ENCODE data around the gene OR10D3.
A peak's percentile ranks its signal among the peaks of the same experiment; 100 is the strongest.
"Not testable (repeated sequence)": the region's sequence is repeated elsewhere in the genome, so short reads cannot be mapped to it uniquely, and the experiment has no call there.

OR10D3 gene

DNA sequence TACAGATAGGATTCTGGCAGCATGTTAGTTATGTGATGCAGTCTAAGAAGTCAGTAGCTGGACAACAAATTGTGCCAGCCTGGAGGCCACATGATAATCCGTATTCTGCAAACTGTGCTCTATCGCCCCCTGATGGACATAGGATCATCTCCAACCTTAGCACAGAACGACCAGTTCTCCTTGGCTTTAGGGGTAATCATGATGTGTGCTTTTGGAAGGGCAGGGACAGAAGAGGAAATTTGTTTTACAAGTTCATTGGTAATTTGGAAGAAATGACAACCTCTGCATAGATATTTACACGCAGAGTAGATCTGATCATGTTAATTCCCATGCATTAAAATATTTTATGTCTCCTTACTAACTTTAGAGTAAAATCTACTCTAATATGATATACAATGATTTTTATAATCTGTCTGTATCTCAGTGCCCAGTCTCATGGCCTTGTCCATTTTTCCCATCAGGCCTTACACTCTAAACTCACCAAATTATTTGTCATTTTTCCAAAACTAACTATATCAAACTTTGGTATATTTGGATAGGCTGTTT lies 12.1 kb downstream of the OR10D3 start:
- FAIRE-seq = no peak

DNA sequence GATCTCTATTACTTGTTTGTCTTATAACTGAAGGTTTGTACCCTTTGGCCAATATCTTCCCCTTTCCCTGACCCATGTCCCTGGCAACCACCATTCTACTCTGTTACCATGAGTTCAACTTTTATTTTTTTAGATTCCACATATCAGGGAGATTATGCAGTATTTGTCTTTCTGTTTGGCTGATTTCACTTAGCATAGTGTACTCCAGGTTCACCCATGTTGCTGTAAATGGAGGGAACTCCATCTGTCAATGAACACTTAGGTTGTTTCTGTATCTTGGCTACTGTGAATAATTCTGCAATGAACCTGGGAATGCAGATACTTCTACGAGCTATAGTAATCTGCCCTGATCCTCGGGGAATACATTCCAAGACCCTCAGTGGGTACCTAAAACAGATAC lies 14.9 kb downstream of the OR10D3 start:
- peak; percentile 99 for FAIRE-seq

DNA sequence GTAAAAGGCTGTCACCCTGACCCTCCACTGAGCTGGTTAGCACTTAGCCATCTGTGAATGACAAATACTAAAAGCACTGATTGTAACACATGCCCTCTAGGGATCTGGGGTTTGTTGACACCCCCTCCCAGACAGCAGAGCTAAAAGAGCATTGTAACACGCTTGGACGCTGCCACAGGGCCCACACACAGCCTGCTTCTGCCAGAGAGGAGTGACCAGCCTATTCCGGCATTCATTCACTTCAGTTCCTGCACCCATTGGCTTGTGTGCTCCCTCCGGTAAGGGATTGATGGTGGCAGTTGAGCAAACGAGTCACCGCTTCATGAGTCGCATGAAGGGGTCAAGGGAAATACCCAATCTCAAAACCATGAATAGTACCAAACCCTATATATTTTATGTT lies 15.8 kb downstream of the OR10D3 start:
- FAIRE-seq = no peak

DNA sequence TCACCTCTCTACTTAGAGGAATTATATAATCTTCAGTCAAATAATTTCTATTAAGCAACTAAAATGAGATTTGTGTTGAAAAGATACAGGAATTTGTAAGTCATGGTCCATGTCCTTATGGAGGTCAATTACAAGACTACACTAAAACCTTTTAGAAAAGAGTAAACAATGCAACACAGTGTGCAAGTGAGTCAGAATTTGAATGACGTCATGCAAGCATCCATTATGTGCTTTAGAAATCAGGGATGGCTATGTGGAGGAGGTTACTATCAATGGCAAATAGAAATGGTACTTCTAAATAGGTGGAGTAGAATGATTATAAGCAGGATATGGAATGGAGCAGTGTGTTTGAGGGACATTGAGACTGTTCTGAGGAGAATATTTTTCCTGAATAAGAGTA lies 16.6 kb downstream of the OR10D3 start:
- FAIRE-seq = peak; percentile 94

DNA sequence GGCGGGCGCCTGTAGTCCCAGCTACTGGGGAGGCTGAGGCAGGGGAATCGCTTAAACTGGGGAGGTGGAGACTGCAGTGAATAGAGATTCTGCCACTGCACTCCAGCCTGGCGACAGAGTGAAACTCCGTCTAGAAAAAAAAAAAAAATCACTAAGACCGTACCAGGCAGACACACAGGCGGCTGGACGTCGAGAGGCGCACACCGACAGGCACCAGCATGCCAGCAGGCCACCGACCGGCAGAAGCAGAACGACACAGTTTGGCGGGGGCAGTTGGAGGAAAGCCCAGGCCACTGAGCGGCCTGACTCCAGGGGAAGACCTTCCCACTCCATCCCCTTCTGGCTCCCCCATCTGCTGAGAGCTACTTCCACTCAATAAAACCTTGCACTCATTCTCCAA lies 17.5 kb downstream of the OR10D3 start:
- FAIRE-seq = no peak

DNA sequence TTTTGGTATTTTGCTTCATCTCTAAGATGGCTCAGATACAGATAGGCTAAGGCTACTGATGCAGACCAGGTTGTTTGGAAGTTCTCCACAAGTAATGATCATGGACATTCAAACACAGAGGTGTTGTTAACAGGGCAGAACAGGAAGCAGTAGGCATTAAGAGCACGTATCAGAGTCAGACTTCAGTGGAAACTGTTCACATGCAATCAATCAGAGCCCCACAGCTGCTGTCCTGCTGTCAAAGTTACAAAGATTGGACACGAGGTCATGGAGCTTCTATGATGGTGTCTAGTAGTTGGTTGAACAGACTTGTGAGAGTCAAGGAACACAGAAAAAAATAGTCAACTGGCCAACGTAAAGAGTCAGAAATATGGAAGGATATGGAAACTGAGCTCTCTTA lies 19.8 kb downstream of the OR10D3 start:
- no peak for FAIRE-seq

DNA sequence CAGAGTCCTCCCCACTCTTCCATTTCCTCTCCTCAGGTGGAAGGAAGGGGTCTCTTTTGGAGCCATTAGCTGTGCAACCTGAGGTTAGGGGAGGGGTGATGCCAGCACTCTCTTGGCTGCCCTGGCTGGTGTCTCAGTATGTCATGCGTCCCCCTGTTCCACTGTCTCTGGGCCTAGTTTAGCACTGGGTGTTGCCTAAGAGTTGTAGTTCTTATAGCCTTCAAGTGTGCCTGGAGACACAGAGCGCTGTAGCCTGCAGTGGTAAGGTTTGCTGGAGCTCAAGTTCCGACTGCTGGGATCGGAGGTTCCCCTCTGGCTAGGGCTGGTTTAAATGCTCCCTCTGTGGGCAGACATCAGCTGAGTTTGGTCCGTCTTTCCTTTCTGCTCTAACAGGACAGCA lies 20.9 kb downstream of the OR10D3 start:
- FAIRE-seq = no peak

DNA sequence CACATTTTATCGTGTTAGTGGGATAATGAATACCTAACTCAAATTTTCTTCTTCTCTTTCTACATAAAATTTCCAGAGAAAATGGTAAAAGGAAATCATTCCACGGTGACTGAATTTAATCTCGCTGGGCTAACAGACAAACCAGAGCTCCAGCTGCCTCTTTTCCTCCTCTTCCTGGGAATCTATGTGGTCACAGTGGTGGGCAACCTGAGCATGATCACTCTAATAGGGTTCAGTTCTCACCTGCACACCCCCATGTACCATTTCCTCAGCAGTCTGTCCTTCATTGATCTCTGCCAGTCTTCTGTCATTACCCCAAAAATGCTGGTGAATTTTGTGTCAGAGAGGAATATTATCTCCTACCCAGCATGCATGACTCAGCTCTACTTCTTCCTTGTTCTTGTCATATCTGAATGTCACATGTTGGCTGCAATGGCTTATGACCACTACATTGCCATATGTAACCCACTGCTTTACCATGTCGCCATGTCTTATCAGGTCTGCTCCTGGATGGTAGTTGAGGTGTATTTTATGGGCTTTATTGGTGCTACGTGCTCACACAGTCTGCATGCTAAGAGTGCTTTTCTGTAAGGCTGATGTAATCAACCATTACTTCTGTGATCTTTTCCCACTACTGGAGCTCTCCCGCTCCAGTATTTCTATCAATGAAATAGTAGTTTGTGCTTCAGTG lies 24.1 kb downstream of the OR10D3 start:
- FAIRE-seq = no peak

DNA sequence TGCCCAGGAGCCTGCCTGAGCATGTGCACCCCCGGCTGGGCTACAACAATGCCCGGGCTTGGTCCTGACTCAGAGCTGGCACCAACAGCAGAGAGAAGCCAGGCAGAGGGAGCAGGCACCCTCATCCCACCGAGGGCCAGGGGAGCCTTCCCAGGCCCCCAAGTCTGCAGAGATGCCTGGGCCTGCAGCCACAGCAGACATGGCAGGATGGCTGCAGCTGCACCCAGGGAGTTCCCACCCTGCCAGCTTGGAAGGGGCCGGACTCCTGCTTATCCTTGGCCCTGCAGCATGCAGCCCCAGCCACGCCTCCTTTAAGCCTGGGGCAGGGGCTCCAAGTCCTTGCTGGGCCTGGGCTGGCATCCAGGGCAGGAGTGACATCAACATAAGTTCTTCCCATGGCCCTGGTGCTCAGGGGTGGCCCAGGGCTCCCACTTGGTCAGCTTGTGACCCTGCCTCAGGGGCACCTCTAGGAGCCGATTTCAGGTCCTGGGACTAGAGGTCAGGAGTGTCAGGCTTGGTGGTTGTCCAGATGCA lies 26.7 kb downstream of the OR10D3 start:
- no peak for FAIRE-seq

DNA sequence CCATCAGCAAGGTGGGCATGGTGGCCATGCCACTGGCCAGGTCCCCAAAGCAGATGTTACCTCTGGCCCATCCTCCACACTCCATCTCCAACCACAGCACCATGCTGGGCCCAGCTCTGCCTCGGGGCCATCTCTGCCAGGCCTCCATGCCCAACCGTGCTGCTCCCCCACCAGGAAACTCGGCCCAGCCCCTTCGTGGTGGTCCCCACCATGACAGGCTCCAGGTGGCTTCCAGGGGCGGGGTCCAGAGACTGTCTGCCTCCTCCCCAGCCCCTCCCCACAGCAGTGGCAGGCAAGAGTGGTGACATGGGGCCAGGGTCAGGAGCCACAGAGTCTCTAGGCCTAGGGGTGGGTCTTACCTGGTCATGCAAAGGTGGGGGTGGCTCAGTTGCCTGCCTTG lies 27.3 kb downstream of the OR10D3 start:
- FAIRE-seq = no peak

DNA sequence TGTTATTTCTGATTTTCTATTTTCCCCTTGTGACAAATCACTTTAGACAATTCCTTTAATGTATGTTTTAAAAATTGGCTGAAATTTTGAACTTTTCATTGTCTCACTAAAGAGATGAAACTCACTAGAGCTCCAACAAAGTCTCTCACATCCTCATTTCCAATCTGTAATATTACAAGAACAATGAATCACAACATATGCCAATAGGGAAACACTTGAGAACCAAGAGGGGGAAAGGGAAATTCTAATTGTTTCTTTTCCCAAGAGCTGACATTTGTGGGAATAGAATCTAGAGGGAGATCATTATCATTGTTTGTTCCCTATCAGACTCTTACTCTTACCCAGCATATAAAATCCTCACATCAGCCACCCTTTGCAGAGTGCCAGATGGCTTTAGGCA lies 28.2 kb downstream of the OR10D3 start:
- FAIRE-seq = peak; percentile 9

DNA sequence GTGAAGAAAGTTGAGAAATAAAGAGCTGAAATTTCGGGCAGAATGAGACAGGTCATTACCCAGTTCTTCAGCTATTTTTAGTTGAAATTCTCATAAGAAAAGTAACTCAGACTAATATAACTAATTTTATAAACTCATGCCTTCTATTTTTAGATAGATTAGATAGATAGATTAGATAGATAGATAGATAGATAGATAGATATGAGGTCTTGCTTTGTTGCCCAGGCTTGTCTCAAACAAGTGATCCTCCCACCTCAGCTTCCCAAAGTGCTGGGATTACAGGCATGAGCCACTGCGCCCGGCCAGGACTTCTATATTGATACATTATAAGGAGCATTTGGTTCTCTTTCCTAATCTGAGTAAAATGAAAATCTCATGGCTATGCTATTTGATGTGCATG lies 30.9 kb downstream of the OR10D3 start:
- no peak for FAIRE-seq

DNA sequence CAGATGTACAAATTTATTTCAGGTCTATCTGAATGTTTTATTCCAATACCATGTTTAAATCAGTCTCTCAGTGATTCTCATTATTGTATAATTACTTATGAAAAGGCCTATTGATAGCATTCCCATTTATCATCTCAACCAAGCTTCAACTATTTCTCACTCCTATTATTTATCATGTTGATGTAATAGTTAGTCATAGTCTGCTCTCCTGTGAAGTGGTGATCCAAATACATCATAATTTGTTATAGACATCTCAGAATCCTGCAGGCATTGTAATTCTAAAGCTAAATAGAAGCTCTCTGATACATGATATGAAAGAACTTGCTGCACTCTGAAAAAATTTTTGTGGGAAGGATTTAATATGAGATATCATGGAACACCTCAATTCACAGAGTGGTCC lies 36.0 kb downstream of the OR10D3 start:
- FAIRE-seq = no peak

DNA sequence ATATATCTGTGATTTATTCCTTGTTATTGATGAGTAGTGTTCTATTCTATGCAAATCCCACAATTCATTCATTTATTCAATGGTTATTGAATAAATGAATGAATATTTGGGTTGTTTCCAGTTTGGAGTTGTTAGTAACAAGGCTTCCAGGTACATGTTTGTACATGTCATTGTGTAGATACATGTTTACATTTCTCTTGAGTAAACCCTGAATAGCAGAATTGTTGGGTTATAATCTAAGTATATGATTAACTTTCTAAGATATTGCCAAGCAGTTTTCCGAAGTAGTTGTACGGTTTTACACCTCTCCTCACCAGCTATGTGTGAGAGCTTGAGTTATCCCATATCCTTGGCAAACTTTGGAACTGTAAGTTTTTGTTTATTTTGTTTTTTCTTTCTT lies 39.3 kb downstream of the OR10D3 start:
- peak; percentile 9 for FAIRE-seq

DNA sequence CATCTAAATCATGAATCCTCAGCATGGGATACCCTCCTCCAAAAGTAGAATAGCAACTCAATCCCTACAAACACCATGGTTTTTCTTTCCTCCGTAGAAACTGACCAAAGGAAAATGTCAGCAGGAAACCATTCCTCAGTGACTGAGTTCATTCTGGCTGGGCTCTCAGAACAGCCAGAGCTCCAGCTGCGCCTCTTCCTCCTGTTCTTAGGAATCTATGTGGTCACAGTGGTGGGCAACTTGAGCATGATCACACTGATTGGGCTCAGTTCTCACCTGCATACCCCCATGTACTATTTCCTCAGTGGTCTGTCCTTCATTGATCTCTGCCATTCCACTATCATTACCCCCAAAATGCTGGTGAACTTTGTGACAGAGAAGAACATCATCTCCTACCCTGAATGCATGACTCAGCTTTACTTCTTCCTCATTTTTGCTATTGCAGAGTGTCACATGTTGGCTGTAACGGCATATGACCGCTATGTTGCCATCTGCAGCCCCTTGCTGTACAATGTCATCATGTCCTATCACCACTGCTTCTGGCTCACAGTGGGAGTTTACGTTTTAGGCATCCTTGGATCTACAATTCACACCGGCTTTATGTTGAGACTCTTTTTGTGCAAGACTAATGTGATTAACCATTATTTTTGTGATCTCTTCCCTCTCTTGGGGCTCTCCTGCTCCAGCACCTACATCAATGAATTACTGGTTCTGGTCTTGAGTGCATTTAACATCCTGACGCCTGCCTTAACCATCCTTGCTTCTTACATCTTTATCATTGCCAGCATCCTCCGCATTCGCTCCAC lies 41.7 kb downstream of the OR10D3 start:
- not testable (repeated sequence) for FAIRE-seq

DNA sequence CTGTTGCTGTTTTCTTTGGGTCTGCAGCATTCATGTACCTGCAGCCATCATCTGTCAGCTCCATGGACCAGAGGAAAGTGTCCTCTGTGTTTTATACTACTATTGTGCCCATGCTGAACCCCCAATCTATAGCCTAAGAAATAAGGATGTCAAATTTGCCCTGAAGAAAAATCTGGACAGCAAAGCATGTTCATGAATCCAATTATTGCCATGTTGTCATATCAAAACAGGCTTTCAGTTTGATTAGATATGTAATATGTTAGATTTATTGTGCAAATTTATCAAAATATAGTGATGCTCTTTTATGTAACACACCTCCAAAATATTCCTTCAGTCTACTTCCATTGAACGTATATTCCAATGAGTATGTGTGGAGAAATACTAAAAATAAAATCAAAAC lies 42.3 kb downstream of the OR10D3 start:
- no peak for FAIRE-seq

DNA sequence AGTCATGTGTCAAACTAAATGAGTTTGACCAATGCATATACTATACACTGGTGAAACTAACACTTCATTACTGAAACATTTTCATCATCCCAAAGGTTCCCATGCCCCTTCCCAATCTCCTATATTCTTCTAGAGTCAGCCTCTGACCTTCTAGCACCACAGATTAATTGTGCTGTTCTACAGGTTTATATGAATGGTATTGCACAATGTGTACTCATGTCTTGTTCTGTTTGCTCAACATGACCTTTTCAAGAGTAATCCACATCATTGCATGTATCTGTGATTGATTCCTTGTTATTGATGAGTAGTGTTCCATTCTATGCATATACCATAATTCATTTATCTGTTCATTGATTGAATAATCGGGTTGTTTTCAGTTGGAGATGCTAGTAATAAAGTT lies 50.2 kb downstream of the OR10D3 start:
- no peak for FAIRE-seq

Data from islet of Langerhans (tissue), 1 donor.